IMR-90 (cell line): Measurements from ENCODE around the gene PTCH2. TPM values are rescaled to one million over a fixed set of nuclear protein-coding genes. Genes with fewer than 3 reads are reported as not detected.

Experiments used
- ATAC-seq: fragments of 200-7000 bp; cut with Tn5 transposase; 2 replicates; pipeline ENCODE4 v1.9.1; 2020; ENCODE audit warnings: low read depth, mild to moderate bottlenecking, moderate library complexity
- BruUV-seq: library from RNA; stranded (reverse); fragments of 400-500 nt; replicated peaks from 2 replicates; lab custom pipeline; 2021; lab: Mats Ljungman, UMichigan
- CTCF ChIA-PET: fragments of 300-600 bp; formaldehyde crosslinking; extraction: SDS; loops from one replicate; lab custom pipeline; 2021; ENCODE audit warnings: antibody characterized with exemption; lab: Yijun Ruan, JAX
- POLR2A ChIA-PET: fragments of 300-600 bp; sonication (Branson Sonifier 250); formaldehyde crosslinking; loops from one replicate; lab custom pipeline; 2022; ENCODE audit warnings: antibody characterized with exemption; ENCODE audit not compliant: unreplicated experiment; lab: Charles Lee
- DNase-seq: peaks from one replicate; pipeline ENCODE4 v3.0.0; 2013
- H2AFZ ChIP-seq: replicated peaks from 2 replicates; pipeline ENCODE3; 2013; ENCODE audit warnings: low read length, mild to moderate bottlenecking; ENCODE audit not compliant: poor library complexity
- H2AK5ac ChIP-seq: 2 replicates; pipeline ENCODE4 v1.6.1; 2013; ENCODE audit warnings: low read depth, low read length, inconsistent platforms
- H2AK9ac ChIP-seq: replicated peaks from 2 replicates; pipeline ENCODE3; 2013; ENCODE audit warnings: mild to moderate bottlenecking, low read depth, low read length, moderate library complexity; ENCODE audit not compliant: poor library complexity
- H2BK120ac ChIP-seq: 2 replicates; pipeline ENCODE4 v1.6.1; 2013; ENCODE audit warnings: low read depth, low read length, inconsistent platforms
- H2BK15ac ChIP-seq: 3 replicates; pipeline ENCODE4 v1.6.1; 2013; ENCODE audit warnings: low read depth, low read length, inconsistent platforms
- H2BK20ac ChIP-seq: 2 replicates; pipeline ENCODE4 v1.6.1; 2013; ENCODE audit warnings: low read depth, mild to moderate bottlenecking, inconsistent platforms, low read length, moderate library complexity
- H2BK5ac ChIP-seq: 2 replicates; pipeline ENCODE4 v1.6.1; 2013; ENCODE audit warnings: mild to moderate bottlenecking, low read depth, low read length, inconsistent platforms; ENCODE audit not compliant: poor library complexity, severe bottlenecking
- H3K14ac ChIP-seq: replicated peaks from 2 replicates; pipeline ENCODE4 v1.6.1; 2013; ENCODE audit warnings: low read depth, low read length, inconsistent platforms
- H3K18ac ChIP-seq: 2 replicates; pipeline ENCODE4 v1.6.1; 2013; ENCODE audit warnings: low read depth, low read length, control low read depth
- H3K23ac ChIP-seq: 2 replicates; pipeline ENCODE4 v1.6.1; 2013; ENCODE audit warnings: low read depth, low read length, inconsistent platforms
- H3K27ac ChIP-seq: 2 replicates; pipeline ENCODE4 v1.5.1; 2013; ENCODE audit warnings: mild to moderate bottlenecking, control low read depth, low read length; ENCODE audit not compliant: insufficient read depth
- H3K27me3 ChIP-seq: 2 replicates; pipeline ENCODE4 v1.6.1; 2013; ENCODE audit warnings: low read length; ENCODE audit not compliant: control insufficient read depth, insufficient read depth
- H3K36me3 ChIP-seq: 2 replicates; pipeline ENCODE4 v1.6.1; 2013; ENCODE audit warnings: low read length, mixed read lengths; ENCODE audit not compliant: control insufficient read depth, insufficient read depth
- H3K4ac ChIP-seq: 2 replicates; pipeline ENCODE4 v1.6.1; 2013; ENCODE audit warnings: low read depth, low read length, inconsistent platforms
- H3K4me1 ChIP-seq: 2 replicates; pipeline ENCODE4 v1.6.1; 2013; ENCODE audit warnings: low read length, mixed read lengths; ENCODE audit not compliant: control insufficient read depth, insufficient read depth
- H3K4me2 ChIP-seq: 2 replicates; pipeline ENCODE4 v1.6.1; 2013; ENCODE audit warnings: low read depth, mild to moderate bottlenecking, control low read depth, low read length, moderate library complexity
- H3K4me3 ChIP-seq: 2 replicates; pipeline ENCODE4 v1.5.1; 2013; ENCODE audit warnings: low read depth, mild to moderate bottlenecking, control low read depth, low read length, moderate library complexity; ENCODE audit not compliant: insufficient read depth
- H3K56ac ChIP-seq: 2 replicates; pipeline ENCODE4 v1.6.1; 2013; ENCODE audit warnings: low read length, inconsistent platforms; ENCODE audit not compliant: insufficient read depth; ENCODE audit errors: extremely low read depth
- H3K79me1 ChIP-seq, 2 experiments: 2 replicates each; pipeline ENCODE4 v1.6.1; 2013; ENCODE audit warnings: low read length in 2 of 2, inconsistent platforms in 1 of 2, low read depth in 1 of 2
- H3K9ac ChIP-seq: 2 replicates; pipeline ENCODE4 v1.6.1; 2013; ENCODE audit warnings: low read depth, low read length, control low read depth
- H3K9me1 ChIP-seq: 2 replicates; pipeline ENCODE4 v1.6.1; 2013; ENCODE audit warnings: low read length, inconsistent platforms; ENCODE audit not compliant: insufficient read depth
- H3K9me3 ChIP-seq: 2 replicates; pipeline ENCODE4 v1.6.1; 2013; ENCODE audit warnings: low read length; ENCODE audit not compliant: control insufficient read depth, insufficient read depth
- H4K20me1 ChIP-seq: 2 replicates; pipeline ENCODE4 v1.6.1; 2013; ENCODE audit warnings: low read length, inconsistent platforms; ENCODE audit not compliant: insufficient read depth
- H4K5ac ChIP-seq: 2 replicates; pipeline ENCODE4 v1.6.1; 2013; ENCODE audit warnings: mild to moderate bottlenecking, low read depth, low read length, control low read depth
- H4K8ac ChIP-seq, 2 experiments: 2 replicates each; pipeline ENCODE4 v1.6.1; 2013; ENCODE audit warnings: low read depth in 2 of 2, low read length in 2 of 2, control low read depth in 1 of 2, inconsistent platforms in 1 of 2
- H4K91ac ChIP-seq: 2 replicates; pipeline ENCODE4 v1.6.1; 2013; ENCODE audit warnings: low read depth, low read length, inconsistent platforms; ENCODE audit not compliant: insufficient read depth
- CHD1 ChIP-seq: IDR thresholded peaks from 2 replicates; pipeline ENCODE4 v1.6.1; 2012; ENCODE audit warnings: low read depth, low read length, improper control_type of control experiment
- FOS ChIP-seq: fragments of 150-350 bp; IDR thresholded peaks from 2 replicates; pipeline ENCODE4 v1.6.1; 2016; ENCODE audit warnings: low read depth, low read length
- MAZ ChIP-seq: IDR thresholded peaks from 2 replicates; pipeline ENCODE4 v1.6.1; 2012; ENCODE audit warnings: low read depth, mild to moderate bottlenecking, low read length, improper control_type of control experiment, moderate library complexity, borderline replicate concordance
- RAD21 ChIP-seq: IDR thresholded peaks from 2 replicates; pipeline ENCODE4 v1.6.1; 2012; ENCODE audit warnings: low read length, improper control_type of control experiment
- RCOR1 ChIP-seq: IDR thresholded peaks from 2 replicates; pipeline ENCODE4 v1.6.1; 2012; ENCODE audit warnings: mild to moderate bottlenecking, low read length, improper control_type of control experiment; ENCODE audit not compliant: insufficient replicate concordance
- WGBS, 2 experiments: methylation state at CpG; one replicate each; pipeline versions ENCODE4 v1.1.5 to v1.1.7; 2013; ENCODE audit warnings: missing lambda C conversion rate in 2 of 2; ENCODE audit not compliant: insufficient read length in 1 of 2; ENCODE audit errors: extremely low coverage in 2 of 2; 5-methylcytosine and 5-hydroxymethylcytosine counted together
- dilution Hi-C: fragments of 300-500 bp; cut with HindIII; formaldehyde crosslinking; loops from one replicate; pipeline ENCODE4 v1.14.3; 2018; ENCODE audit warnings: low sequenced_read_pairs; ENCODE audit not compliant: unreplicated experiment
- in situ Hi-C: fragments of 300-500 bp; cut with MboI; formaldehyde crosslinking; loops from 3 replicates; pipeline ENCODE4 v1.14.3; 2019; ENCODE audit warnings: low sequenced_read_pairs, inconsistent platforms, mixed read lengths
- intact Hi-C: fragments of 100-400 bp; cut with micrococcal nuclease; formaldehyde crosslinking; loops from 2 replicates; pipeline ENCODE4 v1.10.0; 2022
- polyA plus RNA-seq, 3 experiments: library from polyadenylated mRNA; depleted of rRNA; stranded (reverse); fragments of >200 nt; gene quantifications; 2 replicates each; pipeline ENCODE4 v1.2.3, GENCODE V29; 2012; ENCODE audit warnings: low replicate concordance in 1 of 3
- total RNA-seq: library from RNA; depleted of rRNA; stranded (reverse); fragments of >200 nt; gene quantifications from 2 replicates; pipeline ENCODE4 v1.2.3, GENCODE V29; 2012
- TF ChIP-seq, protein P1 (sequence below): fragments of 150-350 bp; IDR thresholded peaks from 2 replicates; pipeline ENCODE4 v1.6.1; 2017; ENCODE audit warnings: mild to moderate bottlenecking, antibody characterized with exemption, low read length, low read depth

Gene PTCH2
- total and polyA plus RNA-seq, 2 of the 4 experiments (the other 2 are of a cell fraction), result under 0.01 to 0.56 TPM

GRCh38 chr1:44801491-44802305 is 41.4 kb downstream of the PTCH2 start:
- Histone ChIP-seq H4K20me1 (peaks cover 21% of the 10 kb centered on the region), H2BK120ac (peak overlapping the region; percentile 28), H2AK9ac (peak overlapping the region; percentile 89), H3K9me3 (no peaks in the 10 kb centered on the region), H3K9ac (peak overlapping the region; percentile 87), H3K27me3 (no peaks in the 10 kb centered on the region), H2BK20ac (no peak overlapping the region), H3K4me3 (peak overlapping the region; percentile 74), H3K14ac (peak overlapping the region; percentile 97), H3K4me2 (peak overlapping the region; percentile 100), H3K4ac (peak overlapping the region; percentile 95), H3K18ac (peak overlapping the region; percentile 82), H4K91ac (peak overlapping the region; percentile 5; the same call in 1 of the 2 replicates), H3K36me3 (peaks cover 36% of the 10 kb centered on the region), H4K5ac (peak overlapping the region; percentile 62), H2AK5ac (peak overlapping the region; percentile 90), H3K9me1 (peaks cover 9% of the 10 kb centered on the region), H3K4me1 (peaks cover 14% of the 10 kb centered on the region), H2BK5ac (peak overlapping the region; percentile 78), H4K8ac (no peak overlapping the region; a peak in 1 of 4 replicates), H2AFZ (peak overlapping the region; percentile 66), H3K27ac (peak overlapping the region; percentile 67), H3K23ac (peak overlapping the region; percentile 91), H3K56ac (no peak overlapping the region; the same call in 1 of the 2 replicates), H3K79me1 (peaks cover 14 to 38% of the 10 kb centered on the region in 2 experiments; a peak in 3 of 4 replicates), H2BK15ac (peak overlapping the region; percentile 4; the same call in 1 of the 3 replicates)
- no TSS peak for BruUV-seq
- ChIA-PET CTCF (interaction anchor here (0.6 kb wide), 1 partner anchor 35 kb away, joined by 3 read pairs; no protein-coding TSS in a partner anchor), POLR2A (interaction anchor here (0.6 to 0.7 kb wide), 2 partner anchors 12 to 17 kb away, joined by 5 read pairs; no protein-coding TSS in a partner anchor)
- intact Hi-C loops (loop anchor here (10.0 kb wide), 1 partner anchor 503 kb away; no protein-coding TSS in a partner anchor), dilution Hi-C loops (no loop called here), in situ Hi-C loops (no loop called here)
- WGBS, 2 experiments, result 33% methylated on average over 4 of the region's 13 CpGs; no CpG with 5 or more reads in 1 of the 2 experiments
- ATAC-seq (no peak), DNase-seq (no peak)
- no peak for TF ChIP-seq RAD21
- TF ChIP-seq FOS, result no peak
- no peak for TF ChIP-seq CHD1
- TF ChIP-seq RCOR1, result no peak
- TF ChIP-seq, protein P1, sequence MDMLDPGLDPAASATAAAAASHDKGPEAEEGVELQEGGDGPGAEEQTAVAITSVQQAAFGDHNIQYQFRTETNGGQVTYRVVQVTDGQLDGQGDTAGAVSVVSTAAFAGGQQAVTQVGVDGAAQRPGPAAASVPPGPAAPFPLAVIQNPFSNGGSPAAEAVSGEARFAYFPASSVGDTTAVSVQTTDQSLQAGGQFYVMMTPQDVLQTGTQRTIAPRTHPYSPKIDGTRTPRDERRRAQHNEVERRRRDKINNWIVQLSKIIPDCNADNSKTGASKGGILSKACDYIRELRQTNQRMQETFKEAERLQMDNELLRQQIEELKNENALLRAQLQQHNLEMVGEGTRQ, result no peak
- TF ChIP-seq MAZ, result no peak
